ENCODE data around the gene SPAG4.

SPAG4 gene

DNA sequence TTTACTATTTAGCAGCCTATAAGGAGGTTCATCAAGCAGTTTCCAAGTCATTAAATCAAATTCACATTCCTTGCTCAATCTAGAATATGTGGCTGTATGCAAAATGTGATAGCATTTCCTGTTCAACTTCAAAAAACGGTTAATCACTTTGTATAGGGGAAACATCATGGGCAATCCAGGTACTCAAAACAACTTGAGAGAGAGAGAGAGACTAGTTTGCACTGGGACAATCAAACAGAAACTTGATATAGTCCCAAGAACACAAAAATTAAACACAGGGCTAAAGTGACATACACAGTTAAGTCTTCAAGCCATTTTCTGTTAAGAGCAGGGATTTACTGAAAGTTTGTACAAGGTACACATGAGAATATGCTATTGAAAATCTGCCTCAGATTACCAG, 41.6 kb downstream of the SPAG4 start:
- no peak for DNase-seq (ENCODE audit: low read depth)

DNA sequence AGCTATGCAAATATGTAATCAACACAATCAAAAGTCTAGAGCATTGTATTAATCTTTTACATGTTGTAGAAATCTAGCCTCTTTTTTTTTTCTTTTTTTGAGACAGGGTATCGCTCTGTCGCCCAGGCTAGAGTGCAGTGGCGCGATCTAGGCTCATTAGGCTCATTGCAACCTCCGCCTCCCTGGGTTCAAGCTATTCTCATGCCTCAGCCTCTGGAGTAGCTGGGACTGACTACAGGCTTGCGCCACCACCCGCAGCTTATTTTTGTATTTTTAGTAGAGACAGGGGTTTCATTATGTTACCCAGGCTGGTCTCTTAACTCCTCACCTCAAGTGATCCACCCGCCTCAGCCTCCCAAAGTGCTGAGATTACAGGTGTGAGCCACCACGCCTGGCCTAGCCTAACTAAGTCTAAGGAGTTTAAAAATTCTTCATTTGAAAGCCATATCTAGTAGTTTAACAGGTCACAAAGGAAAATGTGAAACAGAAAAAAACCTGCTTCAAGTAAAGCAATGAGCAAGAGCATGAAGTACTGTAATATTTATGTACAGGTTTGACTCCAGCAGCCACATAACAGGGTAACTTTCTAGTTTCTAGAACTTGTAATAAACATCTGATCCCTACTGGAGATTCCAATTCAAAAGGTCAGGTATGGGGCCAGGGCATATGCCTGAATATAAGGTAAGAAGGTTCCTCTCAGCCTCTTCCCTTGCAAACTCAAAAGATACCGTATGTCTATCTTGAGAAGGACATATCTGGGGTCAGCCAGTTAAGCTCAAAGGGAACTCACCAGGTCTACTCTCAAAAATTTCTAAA, 44.7 kb downstream of the SPAG4 start:
- DNase-seq (ENCODE audit: low read depth) = no peak

DNA sequence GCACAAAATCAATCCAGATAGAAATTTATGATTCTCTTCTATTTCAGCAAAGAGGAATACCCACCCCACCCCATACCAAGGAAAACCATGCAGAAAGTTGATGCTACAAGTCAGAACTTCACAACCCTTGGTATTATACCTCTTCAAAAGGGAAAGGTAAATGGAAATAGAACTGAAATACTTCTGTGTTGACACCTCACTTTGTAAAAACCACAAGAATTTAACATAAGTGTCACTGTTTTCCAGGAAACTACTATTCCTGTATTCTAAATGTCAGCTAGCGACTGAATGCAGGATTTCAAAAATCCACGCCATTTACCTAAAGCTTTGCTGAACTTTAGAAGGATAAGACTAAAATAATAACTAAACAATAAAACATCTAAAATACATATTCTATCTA, 45.4 kb downstream of the SPAG4 start:
- DNase-seq (ENCODE audit: low read depth) = peak; percentile 15

DNA sequence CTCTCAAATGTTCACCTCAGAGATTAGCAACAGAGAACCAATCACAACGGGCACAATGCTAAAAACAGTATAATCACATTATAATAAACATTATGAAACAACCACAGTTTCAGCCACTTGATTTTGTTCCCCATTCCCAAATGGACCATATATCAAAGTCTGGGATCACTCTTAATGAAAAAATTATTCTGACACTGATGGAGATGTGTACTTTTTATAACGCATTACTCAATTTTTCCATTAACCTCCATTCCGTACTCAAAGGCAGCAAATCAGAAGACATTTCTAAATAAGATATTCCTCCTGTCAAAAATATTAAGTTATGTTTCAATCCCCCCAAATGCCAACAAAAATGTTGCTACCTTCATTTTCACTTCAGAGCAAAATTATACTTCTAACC, 46.3 kb downstream of the SPAG4 start:
- no peak for DNase-seq (ENCODE audit: low read depth)

DNA sequence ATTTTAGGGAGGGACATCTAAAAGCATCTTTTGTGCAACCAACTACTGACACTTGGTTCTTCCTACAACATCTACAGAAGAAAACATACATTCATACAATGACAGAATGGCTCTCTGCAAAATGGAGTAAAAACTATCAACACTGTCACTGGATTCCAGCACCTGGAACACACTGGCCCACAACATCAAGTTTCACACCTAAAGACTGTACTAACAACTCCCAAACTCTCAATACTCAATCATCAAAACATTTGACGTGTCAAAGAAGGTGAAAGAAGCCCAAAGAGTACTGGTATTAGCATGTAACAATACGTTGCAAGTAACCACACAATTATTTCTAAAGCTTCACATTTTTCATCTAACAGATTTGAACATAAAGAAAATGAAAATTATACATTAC, 46.9 kb downstream of the SPAG4 start:
- DNase-seq (ENCODE audit: low read depth) = no peak

GRCh38 chr20:35663516-35664465, 48.2 kb downstream of the SPAG4 start:
- peak; percentile 33 for DNase-seq (ENCODE audit: low read depth)

DNA sequence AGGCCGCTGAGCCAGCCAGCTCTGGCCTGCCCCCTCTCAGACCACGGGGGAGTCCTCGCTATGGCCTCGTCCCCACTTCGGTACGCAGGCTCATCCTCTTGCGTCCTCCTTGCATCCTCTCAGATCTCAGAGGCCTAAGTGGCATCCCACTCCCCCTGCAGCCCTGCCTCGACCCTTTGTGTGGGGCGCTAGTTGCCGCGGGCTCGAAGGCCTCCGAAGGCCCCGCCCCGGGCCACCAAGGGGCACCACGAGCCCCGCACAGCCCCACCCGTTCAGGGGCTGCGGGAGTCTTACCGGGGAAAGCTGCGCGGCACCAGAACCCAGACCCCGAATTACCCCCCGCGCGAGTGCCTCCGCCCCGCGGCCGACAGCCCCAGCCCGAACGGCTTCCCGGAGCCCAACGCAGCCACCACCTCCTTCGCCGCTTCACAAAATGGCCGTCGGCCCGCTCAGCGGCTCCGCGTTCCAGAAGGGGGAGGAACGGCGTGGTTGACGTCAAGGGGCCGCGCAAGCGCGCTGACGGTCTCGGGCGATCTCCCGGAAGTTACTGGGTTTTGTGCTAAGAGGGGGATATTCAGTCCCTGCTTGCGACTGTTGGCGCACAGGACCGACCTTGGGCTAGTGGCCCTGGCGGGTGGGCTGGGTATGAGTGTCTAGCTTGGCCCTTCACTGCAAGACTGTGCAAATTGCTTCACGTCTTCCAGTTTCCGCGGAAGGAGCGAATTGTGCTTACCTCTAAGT, 49.0 kb downstream of the SPAG4 start, which contains the start of the genes CPNE1 and RBM12:
CPNE1 (minus strand) TSS at position 435 of the 741 bp plus-strand sequence. CDS start 31,977 bp downstream, outside the sequence.
RBM12 (minus strand) TSS at position 435 of the 741 bp plus-strand sequence. CDS start 9,578 bp downstream, outside the sequence.
- peak; percentile 92 for DNase-seq (ENCODE audit: low read depth)

DNA sequence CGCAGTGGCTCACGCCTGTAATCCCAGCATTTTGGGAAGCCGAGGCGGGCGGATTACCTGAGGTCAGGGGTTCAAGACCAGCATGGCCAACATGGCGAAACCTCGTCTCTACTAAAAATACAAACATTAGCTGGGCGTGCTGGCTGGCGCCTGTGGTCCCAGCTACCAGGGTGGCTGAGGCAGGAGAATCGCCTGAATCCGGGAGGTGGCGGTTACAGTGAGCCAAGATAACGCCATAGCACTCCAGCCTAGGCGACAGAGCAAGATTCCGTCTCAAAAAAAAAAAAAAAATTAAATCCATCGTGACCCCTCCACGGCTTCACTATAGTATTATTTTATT, 50.3 kb downstream of the SPAG4 start:
- no peak for DNase-seq (ENCODE audit: low read depth)

- DNase-seq (ENCODE audit: low read depth) = no peak
Measured at GRCh38 chr20:35669221-35669620, 53.6 kb downstream of the SPAG4 start.

DNA sequence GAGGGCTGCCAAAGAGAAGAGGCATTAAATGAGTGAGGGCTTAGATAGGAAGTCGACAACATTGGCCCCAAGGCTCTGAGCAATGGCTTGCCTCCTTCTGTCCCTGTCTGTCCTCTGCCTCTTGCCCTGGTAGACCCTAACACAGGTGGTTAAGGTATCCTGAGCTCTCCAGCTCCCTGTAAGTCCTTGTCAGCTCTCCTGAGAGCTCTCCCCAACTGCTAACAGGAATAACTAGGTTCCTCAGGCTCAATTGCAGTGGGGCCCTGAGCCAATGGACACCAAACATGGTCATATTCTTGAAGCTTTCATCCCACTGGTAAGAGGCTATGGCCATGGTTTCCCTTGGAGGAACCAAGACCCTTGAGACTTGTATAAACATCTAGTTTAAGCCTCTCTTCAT, 54.1 kb downstream of the SPAG4 start:
- DNase-seq (ENCODE audit: low read depth) = no peak
